BLaER1 treated with 17β-estradiol and CSF1 and Interleukin-3, amounts not matched to agents 10 nM and 100 nM (cell line): ENCODE data around the gene HS3ST1.

Experiments
- H3K27ac ChIP-seq, 11 experiments: shearing (Covaris generic); formaldehyde crosslinking; 2 replicates each; pipeline ENCODE4 v1.8.1; 2022
- H3K27me3 ChIP-seq, 11 experiments: shearing (Covaris generic); formaldehyde crosslinking; 2 replicates each; pipeline ENCODE4 v1.8.1; 2022
- H3K36me3 ChIP-seq, 11 experiments: shearing (Covaris generic); formaldehyde crosslinking; 2 replicates each; pipeline ENCODE4 v1.8.1; 2022
- H3K4me1 ChIP-seq, 10 experiments: shearing (Covaris generic); formaldehyde crosslinking; 2 replicates each; pipeline ENCODE4 v1.8.1; 2022
- H3K4me2 ChIP-seq, 11 experiments: shearing (Covaris generic); formaldehyde crosslinking; 2 replicates each; pipeline ENCODE4 v1.8.1; 2022
- H3K4me3 ChIP-seq, 10 experiments: shearing (Covaris generic); formaldehyde crosslinking; 2 replicates each; pipeline ENCODE4 v1.8.1; 2022
- H3K9ac ChIP-seq, 11 experiments: shearing (Covaris generic); formaldehyde crosslinking; 2 replicates each; pipeline ENCODE4 v1.8.1; 2022
- H3K9me3 ChIP-seq, 11 experiments: shearing (Covaris generic); formaldehyde crosslinking; replicated peaks in 1 of 11; 2 replicates each; pipeline ENCODE4 v1.8.1; 2022
- H4K20me1 ChIP-seq, 11 experiments: shearing (Covaris generic); formaldehyde crosslinking; 2 replicates each; pipeline ENCODE4 v1.8.1; 2022
- Cebpa-rat ChIP-seq, 11 experiments: shearing (Covaris generic); IDR thresholded peaks; 2 replicates each; pipeline ENCODE4 v1.8.1; 2022

Gene HS3ST1

DNA sequence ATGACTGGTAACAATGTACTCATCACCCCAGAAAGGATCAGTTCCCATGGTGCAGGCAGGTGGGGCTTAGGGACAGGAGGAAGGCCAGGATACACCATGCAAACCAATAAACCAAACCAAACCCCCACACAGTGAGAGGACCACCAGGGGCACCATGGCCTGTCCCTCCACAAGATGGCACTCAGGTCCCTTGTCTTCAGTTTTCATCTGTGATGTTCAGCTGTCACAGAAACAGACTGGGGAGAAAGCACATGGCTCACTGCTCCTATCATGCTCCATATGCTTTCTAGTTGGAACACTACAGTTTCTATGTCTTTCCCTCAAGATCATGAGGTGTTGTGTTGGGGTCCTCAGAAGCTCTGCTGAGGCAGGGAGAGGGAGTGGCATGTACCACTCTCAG lies 10.1 kb downstream of the HS3ST1 start:
- H3K9me3 ChIP-seq, result no peaks in the 10 kb centered on the region
- H3K9ac ChIP-seq, result no peak overlapping the region
- no peak for TF ChIP-seq Cebpa-rat (IDR thresholded peaks at IDR 0.05)
- H3K27me3 ChIP-seq, result no peaks in the 10 kb centered on the region
- H3K4me2 ChIP-seq, result no peak overlapping the region
- H3K36me3 ChIP-seq, result peaks cover 0 to 39% (median 0%) of the 10 kb centered on the region in 11 experiments; a peak in 4 of 22 replicates
- H4K20me1 ChIP-seq, result peaks cover 0 to 94% (median 0%) of the 10 kb centered on the region in 11 experiments; a peak in 4 of 22 replicates
- no peak overlapping the region for H3K4me3 ChIP-seq
- no peak overlapping the region for H3K27ac ChIP-seq
- H3K4me1 ChIP-seq, result peaks cover 0 to 4% (median 0%) of the 10 kb centered on the region in 10 experiments; a peak in 2 of 20 replicates

- peaks cover 0 to 44% (median 0%) of the 10 kb centered on the region in 11 experiments; a peak in 4 of 22 replicates for H3K36me3 ChIP-seq
- peaks cover 0 to 98% (median 0%) of the 10 kb centered on the region in 11 experiments; a peak in 4 of 22 replicates for H4K20me1 ChIP-seq
- no peaks in the 10 kb centered on the region for H3K27me3 ChIP-seq
- no peaks in the 10 kb centered on the region for H3K9me3 ChIP-seq
- no peak overlapping the region for H3K4me3 ChIP-seq
- H3K4me2 ChIP-seq, result no peak overlapping the region
- no peak overlapping the region for H3K9ac ChIP-seq
- H3K4me1 ChIP-seq, result no peaks in the 10 kb centered on the region; a peak in 1 of 20 replicates
- TF ChIP-seq Cebpa-rat (IDR thresholded peaks at IDR 0.05), result no peak
- no peak overlapping the region for H3K27ac ChIP-seq
Observed at GRCh38 chr4:11416767-11417113, 12.0 kb downstream of the HS3ST1 start.

DNA sequence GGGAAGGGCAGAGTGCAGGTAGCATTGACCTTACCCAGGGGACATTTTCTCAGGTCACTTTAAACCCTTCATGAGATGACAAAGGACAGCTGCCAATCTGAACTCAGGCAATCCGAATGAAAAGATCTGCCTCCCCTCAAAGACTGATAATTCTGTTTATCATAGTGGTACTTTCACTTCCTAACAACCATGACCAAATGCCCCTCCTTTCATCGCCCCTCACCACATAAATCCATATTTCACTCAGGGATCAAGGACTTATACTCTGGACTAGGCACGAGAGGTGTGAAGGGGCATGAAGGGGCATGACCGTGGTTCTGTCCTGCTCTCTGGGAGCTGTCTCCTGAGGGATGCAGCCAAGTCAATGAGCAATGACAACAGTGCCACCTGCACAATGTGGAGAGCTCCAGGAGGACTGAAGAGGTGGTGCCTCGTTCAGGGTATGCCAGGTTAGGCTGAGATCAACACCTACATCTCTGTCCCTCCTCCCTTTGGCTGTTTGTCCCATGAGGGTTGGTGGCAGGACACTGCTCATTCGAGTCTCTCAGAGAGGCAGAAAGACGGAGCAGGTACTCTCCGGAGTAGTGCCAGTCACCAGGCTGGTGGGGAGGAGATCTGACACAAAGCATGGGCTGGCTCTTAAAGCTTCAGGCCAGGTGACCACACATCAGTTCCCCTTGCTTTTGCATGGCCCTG lies 12.5 kb downstream of the HS3ST1 start:
- Histone ChIP-seq H3K4me1 (no peaks in the 10 kb centered on the region; a peak in 1 of 20 replicates), H3K27ac (no peak overlapping the region), H3K27me3 (no peaks in the 10 kb centered on the region), H3K4me3 (no peak overlapping the region), H3K9ac (no peak overlapping the region), H3K9me3 (no peaks in the 10 kb centered on the region), H4K20me1 (peaks cover 0 to 100% (median 0%) of the 10 kb centered on the region in 11 experiments; a peak in 4 of 22 replicates), H3K4me2 (no peak overlapping the region), H3K36me3 (peaks cover 0 to 42% (median 0%) of the 10 kb centered on the region in 11 experiments; a peak in 4 of 22 replicates)
- no peak for TF ChIP-seq Cebpa-rat (IDR thresholded peaks at IDR 0.05)

GRCh38 chr4:11415409-11416070 lies 13.2 kb downstream of the HS3ST1 start:
- no peak for TF ChIP-seq Cebpa-rat (IDR thresholded peaks at IDR 0.05)
- no peak overlapping the region for H3K4me3 ChIP-seq
- no peaks in the 10 kb centered on the region; a peak in 1 of 20 replicates for H3K4me1 ChIP-seq
- no peak overlapping the region for H3K27ac ChIP-seq
- H3K36me3 ChIP-seq, result peaks cover 0 to 43% (median 0%) of the 10 kb centered on the region in 11 experiments; a peak in 4 of 22 replicates
- H3K4me2 ChIP-seq, result no peak overlapping the region
- H4K20me1 ChIP-seq, result peaks cover 0 to 96% (median 0%) of the 10 kb centered on the region in 11 experiments; a peak in 4 of 22 replicates
- H3K9me3 ChIP-seq, result no peaks in the 10 kb centered on the region
- no peak overlapping the region for H3K9ac ChIP-seq
- H3K27me3 ChIP-seq, result no peaks in the 10 kb centered on the region

DNA sequence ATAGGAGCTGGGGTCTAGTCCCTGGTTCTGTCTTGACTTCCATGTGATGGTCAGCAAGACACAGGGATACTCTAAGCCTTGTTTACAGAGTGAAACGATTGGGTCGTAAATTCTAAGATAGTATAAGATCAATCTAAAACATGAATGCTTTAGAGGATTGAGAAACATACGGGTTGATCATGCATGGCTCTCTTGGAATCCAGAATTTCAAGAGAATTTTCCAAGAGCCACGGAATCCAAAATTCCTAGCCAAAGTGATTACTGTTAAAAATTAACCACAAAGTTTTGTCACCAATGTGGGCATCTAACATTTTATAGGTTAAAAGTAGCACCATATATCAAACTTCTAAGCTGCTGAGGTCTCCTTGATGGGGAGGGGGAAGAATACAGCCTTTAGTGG lies 16.5 kb downstream of the HS3ST1 start:
- Histone ChIP-seq H4K20me1 (peaks cover 0 to 94% (median 0%) of the 10 kb centered on the region in 11 experiments; a peak in 5 of 22 replicates), H3K4me2 (no peak overlapping the region), H3K9me3 (no peaks in the 10 kb centered on the region), H3K4me3 (no peak overlapping the region), H3K4me1 (no peaks in the 10 kb centered on the region; a peak in 1 of 20 replicates), H3K36me3 (peaks cover 0 to 69% (median 0%) of the 10 kb centered on the region in 11 experiments; a peak in 4 of 22 replicates), H3K27ac (no peak overlapping the region), H3K9ac (no peak overlapping the region), H3K27me3 (no peaks in the 10 kb centered on the region)
- TF ChIP-seq Cebpa-rat (IDR thresholded peaks at IDR 0.05), result no peak

DNA sequence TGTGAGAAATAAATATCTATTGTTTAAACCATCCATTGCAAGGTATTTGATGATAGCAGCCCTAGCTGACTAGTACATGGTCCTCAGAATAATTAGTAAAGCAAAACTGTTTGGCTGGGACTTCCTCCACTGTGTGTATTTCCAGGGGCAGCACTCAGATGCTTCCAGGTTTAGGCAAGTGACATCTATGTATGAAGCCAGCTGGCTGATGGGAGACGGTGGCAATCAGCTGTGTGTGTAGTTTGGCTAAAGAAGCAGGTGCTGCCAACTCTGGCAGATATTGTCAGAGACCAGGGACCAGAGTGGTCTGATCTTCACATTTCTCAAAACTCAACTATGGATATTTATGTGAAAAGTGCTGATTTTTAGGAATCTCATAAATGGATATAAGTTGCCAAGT lies 19.1 kb downstream of the HS3ST1 start:
- TF ChIP-seq Cebpa-rat (IDR thresholded peaks at IDR 0.05), result no peak
- Histone ChIP-seq H3K4me1 (no peaks in the 10 kb centered on the region), H3K9ac (no peak overlapping the region), H3K36me3 (peaks cover 0 to 76% (median 0%) of the 10 kb centered on the region in 11 experiments; a peak in 4 of 22 replicates), H3K27ac (no peak overlapping the region), H4K20me1 (peaks cover 0 to 94% (median 0%) of the 10 kb centered on the region in 11 experiments; a peak in 4 of 22 replicates), H3K27me3 (no peaks in the 10 kb centered on the region), H3K4me3 (no peak overlapping the region), H3K9me3 (no peaks in the 10 kb centered on the region), H3K4me2 (no peak overlapping the region)

GRCh38 chr4:11408233-11408967 lies 20.3 kb downstream of the HS3ST1 start:
- Histone ChIP-seq H3K27ac (no peak overlapping the region), H4K20me1 (peaks cover 0 to 94% (median 0%) of the 10 kb centered on the region in 11 experiments; a peak in 4 of 22 replicates), H3K9ac (no peak overlapping the region), H3K4me2 (no peak overlapping the region), H3K36me3 (peaks cover 0 to 75% (median 0%) of the 10 kb centered on the region in 11 experiments; a peak in 4 of 22 replicates), H3K4me1 (peaks cover 0 to 8% (median 0%) of the 10 kb centered on the region in 10 experiments; a peak in 4 of 20 replicates), H3K4me3 (no peak overlapping the region), H3K27me3 (no peaks in the 10 kb centered on the region), H3K9me3 (no peaks in the 10 kb centered on the region)
- no peak for TF ChIP-seq Cebpa-rat (IDR thresholded peaks at IDR 0.05)

GRCh38 chr4:11407551-11407950 lies 21.1 kb downstream of the HS3ST1 start:
- Histone ChIP-seq H4K20me1 (peaks cover 0 to 90% (median 0%) of the 10 kb centered on the region in 11 experiments; a peak in 4 of 22 replicates), H3K4me1 (peaks cover 0 to 12% (median 0%) of the 10 kb centered on the region in 10 experiments; a peak in 4 of 20 replicates), H3K27ac (no peak overlapping the region), H3K9ac (no peak overlapping the region), H3K36me3 (peaks cover 0 to 67% (median 0%) of the 10 kb centered on the region in 11 experiments; a peak in 4 of 22 replicates), H3K9me3 (no peaks in the 10 kb centered on the region), H3K4me3 (no peak overlapping the region), H3K27me3 (no peaks in the 10 kb centered on the region), H3K4me2 (no peak overlapping the region)
- TF ChIP-seq Cebpa-rat (IDR thresholded peaks at IDR 0.05), result no peak
